Occipital lobe (tissue), 2 donors: ENCODE measurements around the gene PLEKHG5. TPM values are rescaled to one million over a fixed set of nuclear protein-coding genes. Genes with fewer than 3 reads are reported as not detected.
"Not testable (repeated sequence)": the region's sequence is repeated elsewhere in the genome, so short reads cannot be mapped to it uniquely, and the experiment has no call there.

Experiments used
- DNase-seq: peaks from one replicate; lab custom pipeline; 2025; lab: John Stamatoyannopoulos, UW
- total RNA-seq: library from RNA; depleted of rRNA; stranded (reverse); fragments of >200 nt; gene quantifications from one replicate; pipeline ENCODE4 v1.2.3, GENCODE V29; 2014

Gene PLEKHG5
- total RNA-seq, 1 donor from 2014 or later: 25.6 TPM

DNA sequence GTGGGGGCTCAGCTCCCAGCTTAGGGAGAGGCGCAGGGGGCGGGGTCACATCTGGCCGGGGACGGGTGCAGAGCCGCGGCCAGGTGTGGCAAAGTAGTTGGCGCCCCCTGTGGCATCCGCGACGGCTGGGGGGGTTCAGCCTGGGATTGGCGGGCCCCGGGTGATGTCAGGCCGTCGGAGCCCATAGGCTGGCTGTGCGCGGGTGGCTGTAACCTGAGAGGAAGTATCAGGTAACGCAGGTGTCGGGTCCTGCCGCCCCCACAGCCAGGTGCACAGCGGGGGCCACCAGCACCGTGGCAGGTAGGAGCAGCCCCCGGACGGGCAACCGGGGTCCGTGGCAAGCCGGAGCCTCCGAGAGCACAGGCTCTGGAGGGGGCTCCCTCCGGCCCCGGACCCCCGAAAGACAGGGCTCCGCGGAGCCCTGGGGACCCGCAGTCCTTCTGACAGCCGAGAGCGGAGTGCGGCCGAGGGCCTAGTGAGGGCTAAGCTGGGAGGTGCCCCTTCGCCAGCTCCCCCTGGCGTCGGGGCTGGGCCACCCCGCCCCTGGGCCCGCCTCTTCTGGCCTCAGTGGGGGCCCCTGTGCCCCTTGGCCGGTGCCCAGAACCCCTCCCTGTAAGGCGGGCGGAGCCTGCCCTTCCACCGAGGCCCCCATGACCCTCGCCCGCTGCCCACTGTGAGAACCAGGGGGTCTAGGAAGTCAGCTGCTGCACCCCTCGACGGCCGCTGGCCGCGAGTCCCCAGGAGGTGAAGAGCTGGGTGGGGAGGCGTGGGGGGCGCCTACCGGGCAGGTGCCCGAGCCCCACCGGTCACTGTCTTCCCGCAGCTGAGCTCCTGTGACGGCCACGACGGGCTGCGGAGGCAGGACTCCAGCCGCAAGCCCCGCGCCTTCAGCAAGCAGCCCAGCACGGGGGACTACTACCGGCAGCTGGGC, 43.4 kb downstream of the PLEKHG5 start:
- no peak for DNase-seq

DNA sequence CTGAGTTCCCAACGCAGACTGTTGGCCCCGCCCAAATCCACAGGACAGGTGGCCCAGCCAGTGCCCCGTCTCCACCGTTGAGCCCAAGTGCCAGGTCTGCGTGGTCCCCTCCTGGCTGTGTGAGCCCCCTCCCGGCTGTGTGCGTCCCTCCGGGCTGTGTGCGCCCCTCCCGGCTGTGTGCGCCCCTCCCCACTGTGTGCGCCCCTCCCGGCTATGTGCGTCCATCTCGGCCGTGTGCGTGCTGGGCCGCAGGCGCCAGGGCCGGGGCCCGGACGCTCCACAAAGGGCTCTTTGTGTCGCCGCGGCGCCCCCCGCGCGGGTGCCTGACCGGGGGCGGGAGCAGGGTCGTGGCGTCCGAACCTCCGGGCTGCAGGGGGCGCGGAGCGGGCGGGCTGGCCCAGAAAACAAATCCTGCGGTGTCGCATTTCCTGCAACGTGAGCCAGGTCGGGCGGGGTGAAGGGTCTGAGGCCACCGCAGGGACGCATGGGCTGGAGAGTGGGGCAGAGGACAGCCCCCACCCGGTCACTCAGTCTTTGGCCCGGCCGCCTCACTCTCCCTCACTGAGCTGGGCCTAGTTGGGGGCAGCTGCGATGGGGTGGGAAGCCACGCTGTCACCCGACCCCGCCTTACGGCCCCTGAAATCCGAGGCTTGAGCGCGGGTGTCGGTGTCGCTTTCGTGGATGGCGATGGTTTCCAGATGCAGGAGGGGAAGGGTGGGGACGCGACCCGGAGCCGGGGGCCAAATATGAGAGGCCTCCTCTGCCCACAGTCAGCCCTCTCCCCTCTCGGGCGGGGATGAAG, 44.2 kb downstream of the PLEKHG5 start:
- no peak for DNase-seq

DNA sequence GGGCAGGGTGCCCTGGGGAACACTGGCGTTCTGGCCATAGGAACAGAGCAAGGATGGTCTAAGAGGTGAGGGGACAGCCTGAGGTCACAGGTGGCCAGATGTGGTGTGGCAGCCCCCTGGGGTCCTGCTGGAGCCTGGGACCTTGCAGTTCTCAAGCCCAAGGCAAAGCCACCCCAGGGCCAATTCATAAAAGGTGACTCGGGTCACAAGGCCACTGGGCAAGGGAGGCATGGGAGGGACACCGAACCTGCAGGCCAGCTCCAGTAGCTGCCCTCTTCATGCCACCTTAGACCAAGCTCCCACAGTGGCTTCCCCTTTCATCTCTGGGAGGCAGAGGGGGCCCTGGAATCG, 44.8 kb downstream of the PLEKHG5 start:
- no peak for DNase-seq

DNA sequence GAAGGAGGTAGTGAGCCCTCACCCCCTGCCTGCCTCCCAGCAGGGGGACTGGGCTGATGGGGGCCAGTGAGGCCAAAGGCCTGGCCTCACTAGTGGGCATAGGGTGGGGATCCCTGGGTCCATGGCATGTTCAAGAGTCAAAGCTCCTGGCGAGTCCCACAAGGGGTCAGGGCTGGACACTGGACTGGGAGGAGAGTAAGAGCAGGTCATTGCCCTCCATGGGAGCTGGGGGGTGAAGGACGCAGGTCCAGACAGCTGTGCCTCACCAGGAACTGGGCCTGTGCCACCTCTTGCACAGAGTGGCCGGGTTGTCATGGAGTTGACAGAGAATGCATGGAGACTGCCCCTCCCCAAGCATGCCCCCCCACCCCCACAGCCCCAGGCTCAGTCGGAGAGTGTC, 45.5 kb downstream of the PLEKHG5 start:
- DNase-seq: not testable (repeated sequence)

DNA sequence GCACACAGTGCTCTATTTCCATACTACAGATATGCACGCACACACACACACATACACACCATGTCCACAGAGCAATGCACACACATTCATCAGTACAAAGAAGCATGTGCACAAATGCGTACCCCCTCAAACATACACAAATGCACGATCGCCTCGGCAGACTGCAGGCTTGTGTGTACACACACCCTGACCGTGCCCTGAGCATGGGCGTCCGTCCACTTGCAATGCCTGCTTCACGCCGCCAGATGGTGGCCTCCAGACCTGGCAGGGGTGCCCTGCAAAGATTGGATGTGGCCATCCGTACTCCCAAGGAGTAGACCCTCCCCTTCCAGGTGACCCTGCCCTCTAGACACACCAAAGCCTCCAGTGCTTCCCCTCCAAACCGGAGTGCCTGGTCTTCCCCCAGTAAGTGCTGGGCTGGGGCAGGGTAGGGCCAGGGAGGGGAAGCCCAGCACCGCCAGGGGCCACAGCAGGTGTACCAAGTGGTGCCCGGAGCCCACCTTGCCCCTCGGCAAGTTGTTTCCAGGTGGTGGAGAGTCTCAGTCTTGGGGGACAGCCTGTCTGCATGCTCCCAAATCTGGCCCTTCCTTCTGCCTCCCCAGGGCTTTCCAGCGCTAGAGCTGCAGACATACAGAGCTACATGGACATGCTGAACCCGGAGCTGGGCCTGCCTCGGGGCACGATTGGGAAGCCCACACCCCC, 46.3 kb downstream of the PLEKHG5 start:
- DNase-seq: no peak

DNA sequence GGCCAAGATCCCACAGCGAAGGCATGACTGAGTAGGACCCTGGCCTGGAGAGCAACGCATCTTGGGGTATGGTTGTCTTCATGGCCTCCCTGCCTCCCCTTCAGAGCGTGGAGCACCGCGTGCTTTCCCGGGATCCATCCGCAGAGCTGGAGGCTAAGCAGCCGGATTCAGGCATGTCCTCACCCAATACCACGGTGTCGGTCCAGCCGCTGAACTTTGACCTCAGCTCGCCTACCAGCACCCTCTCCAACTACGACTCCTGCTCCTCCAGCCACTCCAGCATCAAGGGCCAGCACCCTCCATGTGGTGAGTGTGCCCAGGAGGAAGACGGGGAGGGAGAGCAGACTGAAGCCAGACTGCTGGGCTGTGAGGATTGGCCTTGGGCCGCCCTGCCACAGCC, 47.1 kb downstream of the PLEKHG5 start:
- no peak for DNase-seq

DNA sequence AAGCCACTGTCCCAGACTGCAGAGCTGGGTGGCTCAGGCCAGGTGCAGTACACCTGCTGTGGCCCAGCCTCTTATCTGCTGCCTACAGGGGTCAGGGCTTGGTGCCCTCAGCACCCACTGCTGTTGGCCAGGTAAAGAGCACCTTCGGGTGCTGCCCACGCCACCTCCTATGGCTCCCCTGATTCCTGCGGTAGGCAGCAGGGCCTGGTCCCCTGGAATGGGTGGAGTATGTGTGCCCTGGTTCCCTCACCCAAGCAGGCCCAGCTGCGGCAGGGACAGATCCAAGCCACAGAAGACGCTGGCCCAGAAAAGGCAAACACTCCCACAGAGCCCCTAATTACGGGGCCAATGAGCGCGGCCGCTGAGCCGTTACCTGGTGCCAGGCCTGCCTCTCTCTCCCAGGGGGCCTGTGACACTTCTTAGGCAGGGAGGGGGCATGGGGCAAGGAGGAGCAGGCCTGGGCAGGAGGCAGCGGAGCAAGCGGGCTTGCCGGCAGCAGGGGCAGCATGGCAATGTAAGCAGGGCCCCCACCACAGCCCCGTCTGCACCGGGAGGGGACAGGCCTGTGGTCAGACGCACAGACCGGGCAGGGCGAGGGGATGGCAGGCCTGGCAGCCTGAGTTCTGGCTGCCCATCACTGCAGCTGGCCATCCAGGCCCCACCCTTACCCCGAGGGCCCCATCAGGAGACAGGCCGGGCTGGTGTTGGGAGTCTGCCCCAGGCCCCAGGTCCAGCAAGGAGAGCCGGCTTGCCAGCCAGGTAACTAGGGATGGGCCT, 47.9 kb downstream of the PLEKHG5 start:
- DNase-seq: no peak

DNA sequence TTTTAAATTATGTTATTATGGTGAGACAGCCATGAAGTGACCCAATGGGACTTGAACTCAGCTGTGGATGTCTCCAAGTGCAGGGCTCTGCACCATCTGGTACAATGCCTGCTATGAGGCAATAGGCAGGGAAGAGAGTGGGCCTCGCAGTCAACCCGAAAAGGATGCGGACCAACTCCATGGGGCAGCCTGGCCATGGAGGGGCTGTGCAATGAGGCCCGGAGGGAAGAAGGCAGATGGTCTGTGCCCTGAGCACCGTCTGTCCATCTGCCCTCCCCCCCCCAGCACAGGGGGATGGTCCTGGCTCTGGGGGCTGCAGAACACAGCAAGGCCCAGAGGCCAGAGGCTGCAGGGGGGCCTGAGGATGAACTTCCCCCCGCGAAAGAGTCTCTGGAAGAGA, 49.9 kb downstream of the PLEKHG5 start:
- no peak for DNase-seq

DNA sequence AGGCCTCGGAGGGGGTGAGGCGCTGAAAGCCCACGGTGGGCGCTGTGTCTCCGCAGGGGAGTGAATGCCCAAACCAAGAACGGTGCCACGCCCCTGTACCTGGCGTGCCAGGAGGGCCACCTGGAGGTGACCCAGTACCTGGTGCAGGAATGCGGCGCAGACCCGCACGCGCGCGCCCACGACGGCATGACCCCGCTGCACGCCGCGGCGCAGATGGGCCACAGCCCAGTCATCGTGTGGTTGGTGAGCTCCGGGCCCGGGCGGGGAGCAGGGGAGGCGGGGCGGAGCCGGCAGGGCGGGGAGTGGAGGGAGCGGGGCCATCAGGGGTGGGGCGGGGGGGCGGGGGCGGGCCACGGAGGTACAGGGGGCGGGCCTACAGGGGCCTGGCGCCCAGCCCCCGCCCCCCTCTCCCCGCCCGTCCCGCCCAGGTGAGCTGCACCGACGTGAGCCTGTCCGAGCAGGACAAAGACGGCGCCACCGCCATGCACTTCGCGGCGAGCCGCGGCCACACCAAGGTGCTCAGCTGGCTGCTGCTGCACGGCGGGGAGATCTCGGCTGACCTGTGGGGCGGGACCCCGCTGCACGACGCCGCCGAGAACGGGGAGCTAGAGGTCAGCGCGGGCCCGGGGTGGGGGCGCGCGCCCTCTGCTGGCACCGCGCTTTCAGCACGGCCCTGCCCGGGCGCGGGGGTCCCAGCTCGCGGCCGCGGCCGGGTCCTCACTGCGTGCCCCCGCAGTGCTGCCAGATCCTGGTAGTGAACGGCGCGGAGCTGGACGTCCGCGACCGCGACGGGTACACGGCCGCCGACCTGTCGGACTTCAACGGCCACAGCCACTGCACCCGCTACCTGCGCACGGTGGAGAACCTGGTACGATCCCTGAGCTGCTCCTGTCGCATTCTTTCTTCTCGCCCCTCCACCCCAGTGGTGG, 51.0 kb downstream of the PLEKHG5 start:
- no peak for DNase-seq

DNA sequence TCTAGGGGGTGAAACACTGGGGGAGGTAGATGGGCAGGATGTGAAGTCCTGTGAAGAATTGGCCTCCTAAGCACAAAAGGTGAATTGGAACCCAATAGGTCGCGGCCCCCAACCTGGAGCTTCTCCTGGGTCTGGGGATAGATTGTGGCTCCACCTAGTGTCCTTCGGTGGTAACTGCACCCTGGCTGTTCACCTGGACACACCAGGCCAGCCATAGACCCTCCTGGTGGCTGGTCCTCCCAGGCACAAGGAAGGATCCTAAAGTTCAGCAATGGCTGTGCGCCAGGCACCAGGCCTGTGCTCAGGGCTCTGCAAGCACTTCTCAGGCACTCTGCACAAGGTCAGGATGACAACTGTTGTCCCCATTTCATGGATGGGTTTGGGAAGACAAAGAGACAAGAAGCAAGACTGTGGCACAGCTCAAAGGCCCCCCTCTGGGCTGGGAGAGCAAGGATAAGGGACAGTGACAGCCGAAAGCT, 53.4 kb downstream of the PLEKHG5 start:
- DNase-seq: peak; percentile 12

DNA sequence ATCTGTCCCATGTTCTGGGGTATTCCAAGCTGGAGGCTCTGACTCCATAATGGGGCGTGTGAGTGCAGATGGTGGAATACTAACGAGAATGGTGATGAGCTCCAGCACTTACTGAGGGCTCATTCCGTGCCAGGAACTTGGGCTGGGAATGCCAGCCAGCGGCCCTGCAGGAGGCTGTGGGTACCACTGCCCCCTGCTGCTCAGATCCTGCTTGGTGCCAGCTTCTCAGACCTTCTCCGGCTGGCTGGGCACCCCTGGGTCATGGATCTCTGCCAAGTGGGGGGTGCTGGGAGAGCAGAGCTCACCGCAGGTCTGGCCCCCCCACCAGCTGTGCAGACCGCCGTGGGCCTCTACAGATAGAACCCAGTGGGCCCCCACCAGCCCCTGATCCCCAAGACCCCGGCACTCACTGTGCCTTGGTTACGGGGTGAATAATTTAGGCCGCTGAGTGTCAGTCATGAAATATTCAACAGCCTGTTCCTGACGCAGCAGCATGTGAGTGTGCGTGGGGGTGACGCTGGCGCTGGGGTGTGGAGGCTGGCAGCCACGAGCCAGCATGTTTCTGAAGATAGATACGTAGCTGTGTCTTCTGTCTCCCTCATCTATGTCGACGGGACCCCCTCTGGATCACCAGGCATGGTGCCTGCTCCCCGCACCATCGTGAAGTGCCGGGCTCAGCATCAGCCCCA, 54.3 kb downstream of the PLEKHG5 start:
- DNase-seq: peak; percentile 52

DNA sequence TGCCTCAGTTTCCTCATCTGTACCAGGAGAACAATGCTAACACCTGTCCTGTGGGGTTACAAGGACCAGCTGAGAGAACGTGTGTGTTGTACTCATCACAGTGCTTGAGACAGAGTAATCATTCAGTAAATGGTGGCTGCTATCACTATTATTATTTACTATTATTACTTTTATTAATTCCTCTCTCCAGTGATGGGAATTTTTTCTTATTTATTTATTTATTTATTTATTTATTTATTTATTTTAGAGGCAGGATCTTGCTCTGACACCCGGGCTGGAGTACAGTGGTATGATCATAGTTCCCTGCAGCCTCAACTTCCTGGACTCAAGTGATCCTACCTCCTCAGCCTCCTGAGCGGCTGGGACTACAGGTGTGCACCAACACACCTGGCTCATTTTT, 55.2 kb downstream of the PLEKHG5 start:
- DNase-seq: not testable (repeated sequence)

DNA sequence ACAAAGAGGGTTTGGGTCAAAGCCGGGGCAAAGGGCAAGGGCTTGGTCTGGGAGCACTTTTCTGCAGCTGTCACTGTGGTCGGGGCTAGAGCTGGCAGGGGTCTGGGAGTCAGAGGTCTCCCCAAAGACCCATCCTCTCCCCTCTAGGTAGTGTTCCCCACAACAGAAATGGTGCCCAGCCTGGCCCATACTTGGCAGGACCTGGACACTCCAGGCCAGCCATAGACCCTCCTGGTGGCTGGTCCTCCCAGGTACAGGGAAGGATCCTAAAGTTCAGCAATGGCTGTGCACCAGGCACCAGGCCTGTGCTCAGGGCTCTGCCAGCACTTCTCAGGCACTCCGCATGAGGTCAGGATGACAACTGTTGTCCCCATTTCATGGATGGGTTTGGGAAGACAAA, 55.9 kb downstream of the PLEKHG5 start:
- DNase-seq: no peak

DNA sequence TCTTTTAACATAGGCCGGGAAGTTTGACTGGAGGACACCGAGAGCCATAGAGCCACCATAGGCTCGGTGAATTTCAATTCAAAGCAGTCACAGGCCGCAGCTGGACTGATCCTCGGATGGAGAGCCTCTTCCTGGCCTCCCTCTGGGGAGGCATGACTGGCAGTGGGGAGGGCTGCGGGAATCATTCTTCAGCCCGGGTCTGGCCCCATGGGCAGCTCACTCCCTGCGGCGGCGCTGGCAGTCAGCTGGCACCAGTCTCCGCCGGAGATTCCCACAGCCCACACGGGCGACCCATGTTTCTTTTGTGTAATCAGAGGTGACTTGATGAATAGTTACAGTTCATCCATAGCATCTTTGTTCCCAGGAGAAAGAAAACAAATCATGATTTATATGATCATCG, 56.3 kb downstream of the PLEKHG5 start:
- DNase-seq: no peak

DNA sequence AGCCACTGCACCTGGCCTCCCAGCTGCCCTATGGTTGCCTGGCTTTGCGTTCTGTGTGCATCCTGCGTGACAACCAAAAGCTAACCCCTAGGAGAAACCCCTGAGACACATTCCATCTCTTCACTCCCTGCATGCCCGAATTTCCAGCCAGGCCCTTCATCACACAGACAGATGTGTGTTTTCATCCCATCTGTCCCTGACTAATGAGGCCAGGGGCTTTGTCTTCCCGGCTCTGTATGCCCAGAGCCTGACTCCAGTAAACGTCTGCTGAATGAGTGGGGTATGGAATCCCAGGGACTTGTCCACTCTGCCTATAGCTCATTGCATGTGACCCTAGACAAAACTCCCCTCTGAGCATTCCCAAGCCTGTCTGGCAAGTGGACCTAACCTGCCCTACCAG, 57.3 kb downstream of the PLEKHG5 start:
- DNase-seq: no peak

DNA sequence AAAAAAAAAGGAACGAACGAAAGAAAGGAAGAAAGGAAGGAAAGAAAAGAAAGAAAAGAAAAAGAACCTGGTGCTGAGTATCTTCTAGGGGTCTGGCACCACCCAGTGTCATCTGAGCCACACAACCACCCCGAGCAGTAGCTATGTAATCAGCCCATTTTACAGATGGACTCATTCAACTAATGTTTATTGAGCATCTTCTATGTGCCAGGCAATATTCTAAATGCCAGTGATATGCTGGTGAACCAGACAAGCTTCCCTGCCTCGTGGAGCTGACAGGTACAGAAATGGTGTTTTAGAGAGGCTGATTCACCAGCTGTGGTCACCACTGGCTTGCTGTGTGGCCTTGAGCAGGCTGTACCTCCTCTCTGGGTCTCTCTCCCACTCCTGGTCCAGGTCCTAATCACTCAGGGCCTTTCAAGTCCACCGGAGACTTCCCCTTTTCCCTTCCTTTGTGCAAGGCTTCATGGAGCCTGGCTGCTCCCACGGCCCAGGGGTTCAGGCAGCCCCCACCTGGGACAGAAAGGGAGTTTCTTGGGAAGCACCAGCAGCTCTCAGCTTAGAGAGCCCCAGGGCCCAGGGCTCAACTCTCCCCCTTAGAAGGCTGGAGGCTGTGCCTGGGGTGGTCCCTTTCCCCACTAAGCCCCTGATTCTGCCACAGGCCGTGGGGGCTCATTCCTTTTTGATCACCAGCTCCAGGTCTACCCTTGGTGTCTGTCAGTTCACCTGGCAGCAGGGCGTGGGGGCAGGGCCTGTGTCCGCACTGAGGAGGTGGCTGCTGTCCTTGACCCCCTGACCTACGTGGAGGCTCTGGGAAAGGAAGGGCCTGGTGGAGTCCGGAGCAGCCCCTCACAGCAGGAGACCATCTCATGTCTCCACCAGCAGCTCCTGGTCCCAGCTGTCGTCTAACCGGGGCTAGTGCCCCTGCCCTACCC, 59.6 kb downstream of the PLEKHG5 start:
- not testable (repeated sequence) for DNase-seq

DNA sequence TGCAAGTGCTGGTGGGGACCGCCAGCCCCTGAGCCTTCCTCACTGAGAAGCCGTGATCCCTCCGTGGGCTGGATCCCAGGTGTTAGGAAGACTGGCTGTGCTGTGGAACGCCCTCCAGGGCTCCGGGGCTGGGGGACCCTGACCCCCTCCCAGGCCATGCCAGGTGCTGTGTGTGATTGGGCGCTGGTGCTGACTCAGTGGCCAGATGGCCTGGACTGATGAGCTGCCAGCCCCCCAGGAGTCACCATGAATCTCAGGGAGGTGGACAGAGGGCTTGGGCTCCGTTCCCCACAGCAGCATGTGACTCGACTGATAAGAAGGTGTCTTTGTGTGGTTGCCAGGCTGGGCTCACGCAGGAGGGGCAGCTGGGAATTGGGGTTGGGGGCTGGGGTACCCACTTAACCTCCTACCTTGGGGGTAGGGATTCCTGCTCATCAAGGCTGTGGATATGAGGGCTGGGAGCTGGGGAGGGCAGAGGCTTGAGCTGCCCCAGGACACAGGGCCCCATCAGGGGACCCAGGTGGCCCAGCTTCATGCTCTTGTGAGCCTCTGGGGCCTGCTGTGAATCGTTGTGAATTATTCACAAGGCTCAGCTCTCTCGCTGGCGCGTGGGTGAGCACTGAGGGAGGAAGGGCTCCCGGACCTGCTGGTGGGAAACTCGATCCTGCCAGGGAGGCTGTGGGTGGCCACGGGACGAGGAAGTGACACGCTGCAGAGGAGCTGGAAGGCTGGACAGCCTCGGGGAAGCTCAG, 61.6 kb downstream of the PLEKHG5 start:
- DNase-seq: peak; percentile 15
